C1 segment of cervical spinal cord (tissue), 14 donors: ENCODE results near the gene DLGAP1.
"Not testable (repeated sequence)": the region's sequence is repeated elsewhere in the genome, so short reads cannot be mapped to it uniquely, and the experiment has no call there.

Experiments used
- DNase-seq, 14 donors: peaks; one replicate each; lab custom pipeline; 2025; lab: John Stamatoyannopoulos, UW

Gene DLGAP1

DNA sequence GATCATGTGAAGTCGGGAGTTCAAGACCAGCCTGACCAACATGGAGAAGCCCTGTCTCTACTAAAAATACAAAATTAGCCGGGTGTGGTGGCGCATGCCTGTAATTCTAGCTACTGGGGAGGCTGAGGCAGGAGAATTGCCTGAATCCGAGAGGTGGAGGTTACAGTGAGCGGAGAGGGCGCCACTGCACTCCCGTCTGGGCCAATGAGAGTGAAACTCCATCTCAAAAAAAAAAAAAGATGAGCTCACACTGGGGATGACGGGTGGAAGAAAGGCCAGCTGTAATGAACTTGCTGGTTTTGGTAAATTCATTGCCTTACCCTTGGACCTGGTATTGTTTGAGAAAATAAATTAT, 847.0 kb downstream of the DLGAP1 start:
- DNase-seq: not testable (repeated sequence)

- no peak for DNase-seq
These were observed 847.6 kb downstream of the DLGAP1 start for GRCh38 chr18:3607309-3608098.

- not testable (repeated sequence) for DNase-seq
These were observed 848.2 kb downstream of the DLGAP1 start for GRCh38 chr18:3606863-3607262.

GRCh38 chr18:3605954-3606443, 849.1 kb downstream of the DLGAP1 start:
- peak in 1 of 14 donors; percentile 43 for DNase-seq

DNA sequence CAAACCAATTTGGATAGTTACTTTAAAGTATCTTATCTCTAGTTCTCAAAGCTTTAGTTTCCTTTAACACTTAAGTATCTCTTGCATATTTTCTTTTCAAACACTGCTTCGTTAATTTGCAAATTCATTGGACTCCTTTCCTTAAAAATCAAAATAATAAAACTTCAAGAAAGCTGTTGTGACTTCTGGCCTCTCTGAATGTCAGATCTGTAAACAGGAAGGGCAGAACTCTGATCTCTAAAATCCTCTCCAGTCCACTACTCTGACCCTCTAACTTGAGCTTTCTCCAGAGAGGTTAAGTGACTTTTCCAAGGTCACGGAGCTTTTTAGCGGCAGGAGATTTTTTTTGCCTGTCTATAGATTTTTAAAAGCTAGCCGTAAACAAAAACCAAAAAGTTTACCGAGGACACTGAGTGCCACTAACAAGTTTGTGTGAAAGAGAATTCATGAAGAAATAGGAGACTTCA, 849.6 kb downstream of the DLGAP1 start:
- DNase-seq: no peak

DNA sequence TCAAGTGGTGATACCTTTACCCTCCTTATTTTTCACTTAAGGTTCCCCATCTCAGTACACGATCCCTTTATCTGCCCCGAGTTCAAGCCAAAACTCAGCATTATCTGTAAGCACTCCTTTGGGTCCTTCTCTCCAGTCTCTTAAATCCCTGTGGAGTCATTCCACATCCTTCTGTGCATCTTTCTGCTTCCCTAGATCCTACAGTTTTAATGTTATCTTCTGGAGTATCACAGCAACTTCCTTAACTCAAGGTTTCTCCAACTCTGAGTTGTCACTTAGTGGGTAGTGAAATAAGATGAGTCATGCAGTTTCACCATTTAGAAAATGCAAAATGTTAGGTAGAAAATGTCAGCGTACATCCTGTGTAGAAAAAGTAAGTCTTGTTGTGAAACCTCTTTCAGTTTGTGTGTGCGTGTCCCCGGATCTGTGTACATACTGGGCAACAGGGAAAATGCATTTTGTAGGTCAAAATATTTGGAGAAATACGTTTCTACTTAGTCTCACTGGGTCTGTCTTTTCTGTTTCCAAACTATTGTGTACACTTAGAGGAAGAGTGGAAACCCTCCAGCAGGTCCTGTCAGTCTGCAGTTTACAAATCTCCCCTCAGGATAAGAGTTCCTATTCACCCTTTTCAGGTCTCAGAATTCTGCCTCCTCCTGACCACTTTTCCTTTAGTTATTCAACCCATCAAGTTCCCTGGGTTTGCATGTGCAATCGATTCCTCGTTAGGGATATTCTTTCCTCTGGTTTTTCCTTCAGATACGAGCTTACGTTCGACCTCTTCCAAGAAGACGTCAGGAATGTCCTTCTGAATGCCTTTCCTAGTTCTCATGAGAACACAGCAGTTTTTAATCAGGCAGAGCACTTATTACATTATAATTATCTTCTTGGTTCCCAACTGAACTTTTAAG, 850.4 kb downstream of the DLGAP1 start:
- DNase-seq: peak in 4 of 14 donors; percentile 13 to 53 (median 27)

GRCh38 chr18:3604235-3604497, 850.9 kb downstream of the DLGAP1 start:
- DNase-seq: no peak

DNA sequence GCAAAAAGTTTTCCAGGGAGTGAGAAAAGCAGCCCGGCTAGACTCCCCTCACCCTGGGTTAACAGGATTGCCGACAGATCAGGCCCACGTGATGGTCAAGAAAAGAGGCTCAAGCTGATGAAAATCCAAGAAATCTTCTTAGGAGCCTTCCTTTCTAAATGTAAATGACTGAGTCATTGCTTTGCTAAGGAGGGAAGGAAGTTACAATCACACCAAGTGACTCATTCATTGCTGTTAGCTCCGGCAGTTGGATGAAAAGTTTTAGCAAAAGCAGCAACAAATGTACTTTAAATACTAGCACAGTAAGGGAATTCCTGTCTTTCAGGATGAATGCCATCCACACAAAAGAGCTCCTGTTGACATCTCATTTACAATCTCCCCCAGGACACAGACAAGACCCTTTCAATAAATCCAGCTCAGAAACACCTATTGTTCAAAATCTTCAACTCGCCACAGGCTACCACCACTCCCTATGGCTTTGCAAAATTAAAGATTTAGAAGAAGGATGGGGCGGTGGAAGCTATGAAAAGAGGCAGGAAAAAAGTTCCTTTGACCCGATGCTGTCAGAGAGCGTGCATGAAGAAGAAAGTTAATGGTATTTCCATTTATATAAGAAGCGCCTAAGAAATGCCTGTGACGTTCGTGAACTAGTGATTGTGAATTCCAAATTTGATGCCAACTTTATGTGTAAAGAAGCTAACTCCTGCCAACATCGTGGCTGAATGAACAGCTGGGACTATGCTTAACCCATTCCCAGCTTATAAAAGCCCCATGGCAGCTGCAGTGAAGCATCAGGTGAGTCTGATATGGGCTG, 851.5 kb downstream of the DLGAP1 start:
- DNase-seq: peak in 8 of 14 donors; percentile 23 to 60 (median 50)

DNA sequence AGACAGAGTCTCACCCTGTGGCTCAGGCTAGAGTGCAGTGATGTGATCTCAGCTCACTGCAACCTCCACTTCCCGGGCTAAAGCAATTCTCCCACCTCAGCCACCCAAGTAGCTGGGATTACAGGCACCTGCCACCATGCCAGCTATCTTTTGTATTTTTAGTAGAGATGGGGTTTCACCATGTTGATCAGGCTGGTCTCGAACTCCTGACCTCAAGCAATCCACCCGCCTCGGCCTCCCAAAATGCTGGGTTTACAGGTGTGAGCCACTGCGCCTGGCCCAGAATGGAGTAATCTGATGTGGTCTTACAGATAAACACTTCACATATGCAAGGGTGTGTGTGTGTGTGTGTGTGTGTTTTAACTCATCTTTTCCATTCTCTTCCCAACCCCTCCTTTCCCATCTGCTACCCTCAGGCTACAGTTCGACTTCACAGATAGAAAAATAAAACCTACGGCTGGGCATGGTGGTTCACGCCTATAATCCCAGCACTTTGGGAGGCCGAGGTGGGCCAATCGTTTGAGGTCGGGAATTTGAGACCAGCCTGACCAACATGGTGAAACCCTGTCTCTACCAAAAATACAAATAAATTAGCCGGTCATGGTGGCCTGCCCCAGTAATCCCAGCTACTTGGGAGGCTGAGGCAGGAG, 853.9 kb downstream of the DLGAP1 start:
- not testable (repeated sequence) for DNase-seq

- DNase-seq: no peak
These were observed 855.2 kb downstream of the DLGAP1 start for GRCh38 chr18:3599861-3600260.

DNA sequence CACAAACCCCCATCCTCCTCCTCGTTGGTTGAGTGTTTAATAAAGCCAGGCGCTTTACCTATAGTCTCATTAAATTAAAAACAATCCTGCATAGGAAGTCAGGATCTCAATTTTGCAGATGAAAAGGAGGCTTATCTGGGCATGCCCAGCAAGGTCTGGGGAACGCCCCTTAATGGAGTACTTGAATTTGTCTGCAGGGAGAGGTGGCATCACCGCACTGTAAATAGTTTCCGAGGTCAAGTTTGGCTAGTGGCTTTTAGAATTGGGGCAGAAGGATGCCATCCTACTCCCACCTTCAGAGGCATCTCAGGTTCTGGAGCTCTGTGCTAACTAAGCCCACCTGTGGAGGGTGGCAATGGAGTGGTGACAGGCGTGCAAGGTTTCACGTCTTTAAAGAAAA, 855.9 kb downstream of the DLGAP1 start:
- no peak for DNase-seq

DNA sequence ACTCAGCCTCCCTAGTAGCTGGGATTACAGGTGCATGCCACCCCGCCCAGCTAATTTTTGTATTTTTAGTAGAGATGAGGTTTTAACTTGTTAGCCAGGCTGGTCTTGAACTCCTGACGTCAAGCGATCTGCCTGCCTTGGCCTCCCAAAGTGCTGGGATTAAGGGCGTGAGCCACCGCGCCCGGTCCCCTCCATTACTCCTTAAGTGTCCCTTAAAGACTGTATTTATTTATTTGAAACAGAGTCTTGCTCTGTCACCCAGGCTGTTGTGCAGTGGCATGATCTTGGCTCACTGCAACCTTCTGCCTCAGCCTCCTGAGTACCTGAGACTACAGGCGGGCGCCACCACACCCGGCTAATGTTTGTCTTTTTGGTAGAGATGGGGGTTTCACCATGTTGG, 856.5 kb downstream of the DLGAP1 start:
- no peak for DNase-seq

GRCh38 chr18:3597409-3598357, 857.4 kb downstream of the DLGAP1 start:
- peak in 2 of 14 donors; percentile 22 to 26 for DNase-seq

GRCh38 chr18:3596637-3597384, 858.3 kb downstream of the DLGAP1 start:
- DNase-seq: peak in 8 of 14 donors; percentile 22 to 60 (median 42)

GRCh38 chr18:3596324-3596636, 858.8 kb downstream of the DLGAP1 start:
- DNase-seq: no peak

DNA sequence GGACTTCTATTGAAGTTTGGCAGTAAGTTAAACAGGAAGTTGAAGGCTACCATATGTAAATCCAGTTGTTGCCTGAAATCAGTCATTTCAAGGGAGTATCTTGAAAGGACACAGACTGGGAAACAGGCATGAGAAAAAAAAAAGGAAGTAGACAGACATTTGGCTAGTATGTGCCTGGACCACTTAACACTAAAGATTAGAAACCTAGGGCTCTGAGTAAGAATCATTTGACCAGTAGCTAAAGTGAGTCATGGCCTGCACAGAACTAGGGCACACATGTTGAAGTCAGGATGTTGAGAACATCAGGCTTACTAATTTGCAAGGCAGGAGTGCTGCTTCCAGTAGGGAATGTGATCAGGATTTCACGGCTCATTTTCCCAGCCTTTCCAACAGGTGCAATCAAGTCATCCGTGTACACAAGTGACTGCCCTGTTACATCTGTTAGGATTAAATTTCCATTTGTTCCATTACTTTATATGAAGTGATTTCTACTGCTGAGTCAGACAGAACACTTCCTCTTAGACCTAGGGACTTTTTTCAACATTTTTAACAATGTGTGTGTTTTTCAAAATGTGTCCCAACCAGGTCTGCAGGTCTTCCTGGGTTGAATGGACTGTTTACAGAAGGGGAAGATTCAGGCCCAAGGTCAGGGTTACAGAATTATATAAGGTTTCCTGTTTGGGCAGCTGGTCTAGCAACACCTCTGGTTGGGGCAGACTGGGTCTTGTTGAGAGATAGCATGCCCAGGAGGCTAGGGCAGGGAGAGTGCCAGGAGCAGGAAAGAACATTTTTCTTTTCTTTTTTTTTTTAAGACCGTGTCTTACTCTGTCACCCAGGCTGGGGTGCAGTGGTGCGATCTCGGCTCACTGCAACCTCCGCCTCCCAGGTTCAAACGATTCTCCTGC, 859.5 kb downstream of the DLGAP1 start:
- peak in 4 of 14 donors; percentile 35 to 51 (median 47) for DNase-seq

DNA sequence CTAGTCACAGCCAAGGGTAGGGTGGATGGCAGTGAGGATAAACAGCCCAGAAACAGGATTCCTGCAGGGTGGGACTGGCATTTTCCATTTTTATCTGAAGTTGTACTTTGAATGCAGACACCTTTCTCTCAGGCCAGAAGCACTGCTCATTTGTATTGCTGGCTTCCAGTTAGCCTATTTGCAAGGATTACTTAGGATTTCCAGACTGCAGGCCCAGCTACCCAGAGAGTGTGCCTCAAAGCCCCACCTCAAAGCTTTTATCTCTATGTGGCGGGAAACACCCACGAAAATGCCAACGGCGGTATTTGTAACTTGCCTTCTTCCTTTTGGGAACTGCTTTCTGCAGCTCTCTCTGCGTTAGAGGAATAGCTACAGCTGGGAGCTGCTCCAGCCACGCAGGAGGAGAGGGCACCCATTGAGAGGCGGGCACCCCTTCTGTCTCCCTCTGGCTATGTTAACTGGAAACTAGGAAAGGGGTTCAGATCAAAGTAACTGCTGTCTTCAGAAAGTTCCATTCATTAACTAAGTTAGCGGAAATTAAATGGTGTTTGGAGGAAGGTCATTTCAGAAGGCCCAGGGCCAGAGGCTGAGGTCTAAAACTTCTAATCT, 860.2 kb downstream of the DLGAP1 start:
- peak in 7 of 14 donors; percentile 28 to 62 (median 58) for DNase-seq
